Ovary (tissue), 9 donors: ENCODE results near the gene MTCH1. TPM values are rescaled to one million over a fixed set of nuclear protein-coding genes. Genes with fewer than 3 reads are reported as not detected.
A peak's percentile ranks its signal among the peaks of the same experiment; 100 is the strongest.

Experiments used
- DNase-seq, 5 donors: peaks; one replicate each; pipeline ENCODE4 v3.0.0-alpha.2; 2019 to 2020
- H3K27ac ChIP-seq, 2 donors: fragments of 200-600 bp; one replicate each; pipeline versions ENCODE4 v1.5.1 to v1.8.0; 2019 to 2022
- H3K27me3 ChIP-seq: fragments of 200-600 bp; one replicate; pipeline ENCODE4 v1.8.0; 2022
- H3K36me3 ChIP-seq: fragments of 200-600 bp; sonication (generic); one replicate; pipeline ENCODE4 v1.5.1; 2019
- H3K4me1 ChIP-seq: one replicate; pipeline ENCODE4 v1.8.1; 2013; ENCODE audit warnings: mild to moderate bottlenecking, moderate library complexity; ENCODE audit not compliant: insufficient read depth
- H3K4me3 ChIP-seq: fragments of 200-600 bp; sonication (generic); one replicate; pipeline ENCODE4 v1.5.1; 2017
- H3K9me3 ChIP-seq, 2 donors: fragments of 200-600 bp in 1 of 2; sonication (generic) in 1 of 2; one replicate each; pipeline versions ENCODE4 v1.5.1 to v1.8.1; 2013 to 2019; ENCODE audit warnings: mild to moderate bottlenecking in 1 of 2, moderate library complexity in 1 of 2
- CTCF ChIP-seq, 3 donors: fragments of 450-650 bp in 2 of 3; fragments of 200-600 bp in 1 of 3; IDR thresholded peaks; one replicate each; pipeline versions ENCODE4 v1.5.1 to v1.8.0; 2016 to 2022; ENCODE audit warnings: antibody characterized with exemption in 3 of 3, mild to moderate bottlenecking in 1 of 3
- EP300 ChIP-seq: sonication (generic); formaldehyde crosslinking; IDR thresholded peaks from one replicate; pipeline ENCODE4 v1.6.1; 2017; ENCODE audit warnings: antibody characterized with exemption
- POLR2A ChIP-seq: fragments of 450-650 bp; IDR thresholded peaks from one replicate; pipeline ENCODE4 v1.6.1; 2017; ENCODE audit warnings: antibody characterized with exemption, mild to moderate bottlenecking, moderate library complexity
- WGBS, 3 donors: extraction: QIAGEN DNeasy Blood & Tissue Kit in 1 of 3; methylation state at CpG; one replicate each; pipeline versions ENCODE4 v1.1.5 to v1.1.7; 2013 to 2017; 5-methylcytosine and 5-hydroxymethylcytosine counted together
- intact Hi-C, 4 donors: fragments of 100-400 bp; cut with DNase I; formaldehyde crosslinking; loops; one replicate each; pipeline versions ENCODE4 v1.11.0 to v1.15.1; 2022 to 2023
- polyA plus RNA-seq, 2 donors: library from polyadenylated mRNA; stranded (reverse); fragments of 200-250 nt in 1 of 2; fragments of 350-450 nt in 1 of 2; fragmentation: Illumina TruSeq in 1 of 2; extraction: RNeasy Lipid Tissue Mini Kit (QIAGEN cat#74804) in 1 of 2; gene quantifications; one replicate each; pipeline ENCODE4 v1.2.3, GENCODE V29; 2013 to 2014
- total RNA-seq, 7 donors: library from RNA; depleted of rRNA in 2 of 7; stranded (reverse); fragments of >200 nt in 2 of 7; fragmentation: NEBNext Ultra II Directional in 3 of 7; extraction: Animal tissue kit (Norgen Biotek cat#: 25700) in 3 of 7; gene quantifications; one replicate each; pipeline versions ENCODE4 v1.1.0 to v1.2.4, GENCODE V29; 2016 to 2023
- donor health status: DM: no; HTN: no; CAD: no; lungs with moderate emphysema.
- donor health status: DM: no; HTN: no; CAD: no.
- donor health status: Bipolar disorder and iron deficiency.
- donor health status: DM: yes; HTN: yes; CAD: no.
- donor health status: DM: no; HTN: no; CAD: no.
- donor health status: DM: yes; HTN: yes; CAD: no.

The MTCH1 gene
- total and polyA plus RNA-seq, 9 donors = 114 to 223 (median 180) TPM

GRCh38 chr6:36928547-36928918 is 57.5 kb downstream of the MTCH1 start:
- no peaks in the 10 kb centered on the region for H3K27me3 ChIP-seq
- H3K4me3 ChIP-seq = no peak overlapping the region
- intact Hi-C loops = no loop called here
- peak overlapping the region in 1 of 2 donors; percentile 41 for H3K27ac ChIP-seq
- DNase-seq = peak in 1 of 5 donors; percentile 37
- no peaks in the 10 kb centered on the region for H3K9me3 ChIP-seq
- no peaks in the 10 kb centered on the region for H3K36me3 ChIP-seq
- TF ChIP-seq CTCF (IDR thresholded peaks at IDR 0.05) (no peak), EP300 (no peak), POLR2A (no peak)
- H3K4me1 ChIP-seq = peaks cover 16% of the 10 kb centered on the region
- 70 to 84% (median 77%) methylated on average over 7 of the region's 7 CpGs for WGBS, 3 donors

GRCh38 chr6:36927691-36928546 is 58.1 kb downstream of the MTCH1 start:
- Histone ChIP-seq H3K36me3 (no peaks in the 10 kb centered on the region), H3K9me3 (no peaks in the 10 kb centered on the region), H3K4me1 (peaks cover 16% of the 10 kb centered on the region), H3K4me3 (no peak overlapping the region), H3K27ac (peak overlapping the region in 1 of 2 donors; percentile 41), H3K27me3 (no peaks in the 10 kb centered on the region)
- TF ChIP-seq POLR2A = no peak
- TF ChIP-seq EP300 = no peak
- no peak for TF ChIP-seq CTCF (IDR thresholded peaks at IDR 0.05)
- intact Hi-C loops = no loop called here
- DNase-seq = peak in 1 of 5 donors; percentile 44
- 46 to 52% (median 46%) methylated on average over 13 of the region's 13 CpGs for WGBS, 3 donors

DNA sequence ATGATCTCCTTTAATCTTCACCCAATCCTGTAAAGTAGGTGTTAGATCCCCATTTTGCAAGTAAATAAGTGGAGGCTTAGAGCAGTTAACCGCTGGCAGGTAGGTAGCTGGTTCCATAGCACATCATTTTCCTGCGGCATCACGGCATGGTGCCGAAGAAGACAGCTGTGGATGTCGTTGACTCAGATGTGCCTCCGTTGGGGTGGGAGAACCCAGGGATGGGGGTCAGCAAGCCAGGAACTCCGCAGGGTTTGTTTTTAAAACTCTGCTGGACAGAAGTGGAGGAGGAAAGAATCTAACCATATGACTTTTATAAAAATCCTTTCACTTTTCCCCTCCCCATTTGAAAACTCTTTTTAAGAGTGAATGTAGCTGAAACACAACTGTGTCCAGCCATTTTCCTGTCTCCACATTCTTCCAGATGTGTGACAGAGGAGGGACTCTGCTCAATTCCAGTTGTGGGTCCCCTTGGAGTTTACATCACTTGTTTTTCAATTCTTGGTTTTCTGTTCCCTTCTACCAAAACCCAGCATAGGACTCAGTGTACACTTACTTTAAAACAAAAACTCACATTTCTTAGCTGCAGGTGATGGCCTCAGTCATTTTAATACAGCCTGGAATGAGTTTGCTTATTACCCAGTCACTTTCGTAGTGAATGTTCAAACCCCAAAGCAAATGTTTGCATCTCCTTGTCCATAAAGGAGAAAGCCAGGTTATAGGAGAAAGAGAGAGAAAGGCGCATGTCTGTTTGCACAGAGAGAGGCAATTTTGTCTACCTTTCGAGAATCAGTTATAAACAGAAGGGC is 59.1 kb downstream of the MTCH1 start:
- peaks cover 16% of the 10 kb centered on the region for H3K4me1 ChIP-seq
- peak in 2 of 5 donors; percentile 53 to 64 for DNase-seq
- intact Hi-C loops = no loop called here
- TF ChIP-seq CTCF (IDR thresholded peaks at IDR 0.05) = no peak
- no peak for TF ChIP-seq EP300
- no peak for TF ChIP-seq POLR2A
- no peaks in the 10 kb centered on the region for H3K9me3 ChIP-seq
- no peak overlapping the region for H3K4me3 ChIP-seq
- no peaks in the 10 kb centered on the region for H3K36me3 ChIP-seq
- no peaks in the 10 kb centered on the region for H3K27me3 ChIP-seq
- WGBS, 3 donors = 27 to 45% (median 27%) methylated on average over 10 of the region's 10 CpGs
- peak overlapping the region in 1 of 2 donors; percentile 41 for H3K27ac ChIP-seq

DNA sequence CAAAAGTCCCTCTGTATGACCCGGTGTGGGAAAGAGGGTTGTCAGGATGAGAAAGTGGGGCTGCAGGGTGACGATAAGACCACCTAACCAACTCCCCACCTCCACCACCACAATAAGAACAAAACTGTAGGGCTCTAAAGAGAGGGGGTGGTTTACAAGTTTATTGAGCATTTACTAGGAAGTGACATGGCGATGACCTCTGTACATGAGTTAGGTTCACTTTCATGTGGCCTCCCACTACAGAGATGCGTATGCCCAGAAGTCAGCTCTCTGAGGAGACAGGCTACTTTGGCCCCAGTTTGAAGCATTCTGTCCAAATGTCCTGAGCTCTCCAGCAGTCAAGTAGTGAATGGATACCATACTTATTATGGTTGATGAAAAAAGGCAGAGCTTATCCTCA is 60.2 kb downstream of the MTCH1 start:
- no peaks in the 10 kb centered on the region for H3K36me3 ChIP-seq
- intact Hi-C loops = no loop called here

More for the DNA sequence above, 60.2 kb downstream of the MTCH1 start:
- Histone ChIP-seq H3K27ac (peak overlapping the region in 1 of 2 donors; percentile 16), H3K4me3 (no peak overlapping the region), H3K27me3 (no peaks in the 10 kb centered on the region), H3K4me1 (peaks cover 16% of the 10 kb centered on the region), H3K9me3 (no peaks in the 10 kb centered on the region)
- WGBS, 3 donors = 87 to 94% (median 92%) methylated on average over 4 of the region's 4 CpGs
- no peak for TF ChIP-seq POLR2A
- no peak for TF ChIP-seq CTCF (IDR thresholded peaks at IDR 0.05)
- no peak for TF ChIP-seq EP300
- DNase-seq = no peak
